HepG2 (cell line): ENCODE measurements around the gene CDYL. TPM values are rescaled to one million over a fixed set of nuclear protein-coding genes. Genes with fewer than 3 reads are reported as not detected.

ENCODE experiments used
- IKZF4 ChIP-seq: sonication (generic); formaldehyde crosslinking; IDR thresholded peaks from 2 replicates; pipeline ENCODE4 v1.5.1; 2020; ENCODE audit warnings: borderline replicate concordance, mild to moderate bottlenecking, low read depth, missing genetic modification reagents; ENCODE audit errors: not compliant biosample characterization
- ZBTB8A ChIP-seq: sonication (generic); formaldehyde crosslinking; IDR thresholded peaks from 2 replicates; pipeline ENCODE4 v1.4.0; 2020; ENCODE audit warnings: mild to moderate bottlenecking, low read depth, missing genetic modification reagents, borderline replicate concordance
- ZNF354B ChIP-seq: sonication (generic); formaldehyde crosslinking; IDR thresholded peaks from 2 replicates; pipeline ENCODE4 v1.8.0; 2022; ENCODE audit warnings: mild to moderate bottlenecking, missing genetic modification reagents
- polyA plus RNA-seq, 8 experiments: library from polyadenylated mRNA; depleted of rRNA in 3 of 8; stranded (reverse) in 7 of 8; unstranded in 1 of 8; fragments of >200 nt; fragmentation: Illumina TruSeq in 4 of 8; extraction: Trizol in 4 of 8; gene quantifications; 2 replicates each; pipeline versions ENCODE4 v1.2.1 to v1.2.3, GENCODE V29; 2011 to 2016; ENCODE audit warnings: low read depth in 4 of 8, missing spikeins in 1 of 8, mixed read lengths in 1 of 8; ENCODE audit not compliant: insufficient read depth in 1 of 8
- total RNA-seq, 5 experiments: library from RNA; depleted of rRNA; stranded (reverse); fragments of >200 nt; fragmentation: Illumina TruSeq; extraction: Trizol; gene quantifications; 2 replicates each; pipeline ENCODE4 v1.2.3, GENCODE V29; 2016; ENCODE audit warnings: low read depth in 1 of 5
- TF ChIP-seq, protein P1 (sequence below), 2 experiments: IDR thresholded peaks; 2 replicates each; pipeline ENCODE4 v1.6.1; 2011 to 2012; ENCODE audit warnings: low read length in 2 of 2, borderline replicate concordance in 1 of 2, low read depth in 1 of 2, mild to moderate bottlenecking in 1 of 2, moderate library complexity in 1 of 2
- TF ChIP-seq, protein P2 (sequence below): sonication (generic); formaldehyde crosslinking; conservative IDR thresholded peaks from 2 replicates; pipeline ENCODE4 v1.5.0; 2020; ENCODE audit warnings: missing genetic modification reagents

CDYL gene
- total and polyA plus RNA-seq, 2 of the 13 experiments (the other 11 are each of a cell fraction or from before 2014, with no cell fraction given): 22.8 to 105 TPM

DNA sequence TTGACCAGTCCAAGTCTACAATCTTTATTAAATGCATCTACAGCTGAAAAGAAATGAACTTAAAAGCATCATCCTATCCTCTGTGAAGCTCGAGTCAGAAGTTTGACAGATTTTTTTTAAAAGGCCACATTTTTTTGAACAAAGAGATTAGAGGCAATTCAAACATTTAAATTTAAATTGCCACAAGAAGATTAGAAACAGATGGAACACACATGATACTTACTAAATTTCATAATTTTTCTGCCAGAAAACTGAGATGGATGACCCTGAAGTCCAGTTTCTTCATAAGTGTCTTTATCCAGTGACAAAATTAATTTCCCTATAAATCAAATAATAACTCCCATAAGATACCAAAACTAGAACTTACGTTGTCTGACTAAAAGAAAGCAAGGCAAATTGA, 223.4 kb downstream of the CDYL start (continued):
- TF ChIP-seq, protein P1, sequence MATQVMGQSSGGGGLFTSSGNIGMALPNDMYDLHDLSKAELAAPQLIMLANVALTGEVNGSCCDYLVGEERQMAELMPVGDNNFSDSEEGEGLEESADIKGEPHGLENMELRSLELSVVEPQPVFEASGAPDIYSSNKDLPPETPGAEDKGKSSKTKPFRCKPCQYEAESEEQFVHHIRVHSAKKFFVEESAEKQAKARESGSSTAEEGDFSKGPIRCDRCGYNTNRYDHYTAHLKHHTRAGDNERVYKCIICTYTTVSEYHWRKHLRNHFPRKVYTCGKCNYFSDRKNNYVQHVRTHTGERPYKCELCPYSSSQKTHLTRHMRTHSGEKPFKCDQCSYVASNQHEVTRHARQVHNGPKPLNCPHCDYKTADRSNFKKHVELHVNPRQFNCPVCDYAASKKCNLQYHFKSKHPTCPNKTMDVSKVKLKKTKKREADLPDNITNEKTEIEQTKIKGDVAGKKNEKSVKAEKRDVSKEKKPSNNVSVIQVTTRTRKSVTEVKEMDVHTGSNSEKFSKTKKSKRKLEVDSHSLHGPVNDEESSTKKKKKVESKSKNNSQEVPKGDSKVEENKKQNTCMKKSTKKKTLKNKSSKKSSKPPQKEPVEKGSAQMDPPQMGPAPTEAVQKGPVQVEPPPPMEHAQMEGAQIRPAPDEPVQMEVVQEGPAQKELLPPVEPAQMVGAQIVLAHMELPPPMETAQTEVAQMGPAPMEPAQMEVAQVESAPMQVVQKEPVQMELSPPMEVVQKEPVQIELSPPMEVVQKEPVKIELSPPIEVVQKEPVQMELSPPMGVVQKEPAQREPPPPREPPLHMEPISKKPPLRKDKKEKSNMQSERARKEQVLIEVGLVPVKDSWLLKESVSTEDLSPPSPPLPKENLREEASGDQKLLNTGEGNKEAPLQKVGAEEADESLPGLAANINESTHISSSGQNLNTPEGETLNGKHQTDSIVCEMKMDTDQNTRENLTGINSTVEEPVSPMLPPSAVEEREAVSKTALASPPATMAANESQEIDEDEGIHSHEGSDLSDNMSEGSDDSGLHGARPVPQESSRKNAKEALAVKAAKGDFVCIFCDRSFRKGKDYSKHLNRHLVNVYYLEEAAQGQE (IDR thresholded peaks at IDR 0.05; ENCODE audit: borderline replicate concordance in 1 of 2, low read depth in 1 of 2, low read length in 2 of 2): no peak
- TF ChIP-seq, protein P2, sequence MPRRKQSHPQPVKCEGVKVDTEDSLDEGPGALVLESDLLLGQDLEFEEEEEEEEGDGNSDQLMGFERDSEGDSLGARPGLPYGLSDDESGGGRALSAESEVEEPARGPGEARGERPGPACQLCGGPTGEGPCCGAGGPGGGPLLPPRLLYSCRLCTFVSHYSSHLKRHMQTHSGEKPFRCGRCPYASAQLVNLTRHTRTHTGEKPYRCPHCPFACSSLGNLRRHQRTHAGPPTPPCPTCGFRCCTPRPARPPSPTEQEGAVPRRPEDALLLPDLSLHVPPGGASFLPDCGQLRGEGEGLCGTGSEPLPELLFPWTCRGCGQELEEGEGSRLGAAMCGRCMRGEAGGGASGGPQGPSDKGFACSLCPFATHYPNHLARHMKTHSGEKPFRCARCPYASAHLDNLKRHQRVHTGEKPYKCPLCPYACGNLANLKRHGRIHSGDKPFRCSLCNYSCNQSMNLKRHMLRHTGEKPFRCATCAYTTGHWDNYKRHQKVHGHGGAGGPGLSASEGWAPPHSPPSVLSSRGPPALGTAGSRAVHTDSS (CRISPR knock-in tag): no peak
- TF ChIP-seq ZBTB8A (CRISPR knock-in tag) (no peak), ZNF354B (CRISPR knock-in tag) (no peak), IKZF4 (CRISPR knock-in tag) (no peak)
- TF ChIP-seq, all 625 proteins: peak for 0
